ENCODE results near the gene CREB3L1. TPM values are rescaled to one million over a fixed set of nuclear protein-coding genes. Genes with fewer than 3 reads are reported as not detected.

CREB3L1 gene
- total RNA-seq, 1 donor from 2014 or later, result not detected

DNA sequence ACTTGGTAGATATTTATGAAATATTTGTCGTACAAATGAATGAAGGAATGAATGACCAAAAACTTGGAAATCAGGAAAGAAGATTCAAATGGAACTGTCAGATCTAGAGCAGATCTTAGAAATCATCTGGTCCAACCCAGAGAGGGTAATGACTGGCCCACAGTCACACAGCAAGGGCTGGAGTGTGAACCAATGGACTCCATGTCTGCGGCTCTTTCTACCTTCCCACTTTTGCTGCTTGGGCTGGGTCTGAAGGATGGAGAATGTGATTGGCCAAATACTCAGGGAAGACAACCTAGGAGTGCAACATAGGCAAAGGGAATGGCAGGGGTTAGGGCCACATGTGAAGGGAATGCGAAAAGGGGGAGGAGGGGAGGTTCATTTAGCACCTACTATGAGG is 64.0 kb downstream of the CREB3L1 start:
- intact Hi-C loops (cut with micrococcal nuclease), result no loop called here
- Mint-ChIP-seq H3K4me1 (peaks cover 18% of the 10 kb centered on the region), H3K27me3 (peaks cover 16% of the 10 kb centered on the region), H3K27ac (no peak overlapping the region), H3K36me3 (ENCODE audit: low read depth) (no peaks in the 10 kb centered on the region), H3K9me3 (no peaks in the 10 kb centered on the region), H3K4me3 (no peak overlapping the region)
- ATAC-seq (ENCODE audit: low read depth) (no peak), DNase-seq (no peak)
- CTCF ChIA-PET, result no interaction called here
- TF ChIP-seq, protein P1, sequence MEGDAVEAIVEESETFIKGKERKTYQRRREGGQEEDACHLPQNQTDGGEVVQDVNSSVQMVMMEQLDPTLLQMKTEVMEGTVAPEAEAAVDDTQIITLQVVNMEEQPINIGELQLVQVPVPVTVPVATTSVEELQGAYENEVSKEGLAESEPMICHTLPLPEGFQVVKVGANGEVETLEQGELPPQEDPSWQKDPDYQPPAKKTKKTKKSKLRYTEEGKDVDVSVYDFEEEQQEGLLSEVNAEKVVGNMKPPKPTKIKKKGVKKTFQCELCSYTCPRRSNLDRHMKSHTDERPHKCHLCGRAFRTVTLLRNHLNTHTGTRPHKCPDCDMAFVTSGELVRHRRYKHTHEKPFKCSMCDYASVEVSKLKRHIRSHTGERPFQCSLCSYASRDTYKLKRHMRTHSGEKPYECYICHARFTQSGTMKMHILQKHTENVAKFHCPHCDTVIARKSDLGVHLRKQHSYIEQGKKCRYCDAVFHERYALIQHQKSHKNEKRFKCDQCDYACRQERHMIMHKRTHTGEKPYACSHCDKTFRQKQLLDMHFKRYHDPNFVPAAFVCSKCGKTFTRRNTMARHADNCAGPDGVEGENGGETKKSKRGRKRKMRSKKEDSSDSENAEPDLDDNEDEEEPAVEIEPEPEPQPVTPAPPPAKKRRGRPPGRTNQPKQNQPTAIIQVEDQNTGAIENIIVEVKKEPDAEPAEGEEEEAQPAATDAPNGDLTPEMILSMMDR (IDR thresholded peaks at IDR 0.05), result no peak
- POLR2A ChIA-PET, result no interaction called here

DNA sequence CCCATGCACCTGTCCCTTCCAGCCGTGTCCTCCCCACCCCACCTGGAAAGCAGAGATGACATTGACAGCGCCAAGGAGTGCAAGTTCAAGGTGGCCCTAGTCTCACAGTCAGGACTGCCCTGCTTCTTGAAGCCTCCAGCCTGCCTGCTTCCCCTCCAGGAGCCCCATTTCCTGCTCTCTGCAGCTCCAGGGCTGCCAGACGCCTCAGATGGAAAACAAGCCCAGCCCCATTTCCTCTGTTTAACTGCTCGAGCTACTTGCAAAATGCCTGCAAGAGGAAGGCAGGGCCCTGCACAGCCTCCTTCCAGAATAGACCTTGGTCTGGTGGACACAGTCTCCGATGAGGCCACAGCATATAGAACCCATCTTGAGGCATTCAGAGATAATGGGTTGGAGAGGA is 64.8 kb downstream of the CREB3L1 start:
- Mint-ChIP-seq H3K27ac (no peak overlapping the region), H3K4me1 (peaks cover 24% of the 10 kb centered on the region), H3K9me3 (no peaks in the 10 kb centered on the region), H3K4me3 (no peak overlapping the region), H3K36me3 (ENCODE audit: low read depth) (peaks cover 3% of the 10 kb centered on the region), H3K27me3 (peaks cover 13% of the 10 kb centered on the region)
- no peak for ATAC-seq (ENCODE audit: low read depth)
- intact Hi-C loops (cut with micrococcal nuclease), result no loop called here
- CTCF ChIA-PET, result no interaction called here
- no peak for DNase-seq
- POLR2A ChIA-PET, result no interaction called here
- TF ChIP-seq, protein P1 (IDR thresholded peaks at IDR 0.05), result no peak

DNA sequence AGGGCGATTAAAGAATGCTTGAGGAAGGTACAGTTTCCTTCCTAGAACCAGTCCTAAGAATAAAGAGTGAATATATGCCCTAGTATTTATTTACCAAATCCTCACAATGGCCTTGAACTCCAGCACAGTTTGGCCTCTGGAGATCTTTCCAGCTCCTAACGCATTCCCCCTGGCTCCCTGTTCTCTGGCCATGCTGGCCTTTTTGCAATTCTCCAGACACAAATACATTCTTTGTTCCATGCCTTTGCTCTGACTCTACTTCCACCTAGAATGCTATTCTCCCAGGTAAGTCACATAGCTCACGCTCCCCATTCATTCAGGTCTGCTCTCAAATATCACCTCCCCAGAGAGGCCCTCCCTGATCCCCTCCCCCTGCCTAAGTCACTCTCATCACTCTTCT is 66.1 kb downstream of the CREB3L1 start:
- ATAC-seq (ENCODE audit: low read depth), result no peak
- Mint-ChIP-seq H3K36me3 (ENCODE audit: low read depth) (peaks cover 3% of the 10 kb centered on the region), H3K4me1 (peaks cover 31% of the 10 kb centered on the region), H3K4me3 (no peak overlapping the region), H3K27me3 (peaks cover 6% of the 10 kb centered on the region), H3K27ac (no peak overlapping the region), H3K9me3 (no peaks in the 10 kb centered on the region)
- POLR2A ChIA-PET, result interaction anchor here (0.6 kb wide), 1 partner anchor 11 kb away, joined by 3 read pairs; no protein-coding TSS in a partner anchor
- DNase-seq, result no peak
- intact Hi-C loops (cut with micrococcal nuclease), result no loop called here
- TF ChIP-seq, protein P1 (IDR thresholded peaks at IDR 0.05), result no peak
- CTCF ChIA-PET, result interaction anchor here (0.8 kb wide), 1 partner anchor 32 kb away, joined by 3 read pairs; no protein-coding TSS in a partner anchor

DNA sequence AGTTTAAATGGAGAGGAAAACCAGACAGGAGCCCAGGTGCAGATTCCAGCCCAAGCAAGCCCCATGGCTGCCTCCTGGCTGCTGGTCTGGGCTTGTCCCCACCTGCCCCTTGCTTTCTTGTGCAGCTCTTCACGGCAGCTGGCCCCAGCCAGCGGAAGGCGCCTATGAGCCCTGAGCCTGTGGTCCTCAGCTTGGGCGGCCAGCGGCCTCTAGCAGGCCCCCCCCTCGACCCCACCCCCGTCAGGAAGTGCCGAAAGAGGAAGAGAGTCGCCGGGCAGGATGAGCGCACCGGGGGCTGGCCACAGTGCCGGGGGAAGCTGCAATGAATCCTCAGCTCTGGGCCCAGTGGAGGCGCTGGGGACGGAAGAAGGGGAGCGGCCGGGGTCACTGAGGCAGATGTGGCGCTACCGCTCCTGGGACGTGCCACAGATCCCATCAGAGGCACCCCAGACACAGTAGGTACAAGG is 67.7 kb downstream of the CREB3L1 start:
- H3K9me3 Mint-ChIP-seq, result no peaks in the 10 kb centered on the region
- H3K4me1 Mint-ChIP-seq, result peaks cover 44% of the 10 kb centered on the region
- H3K4me3 Mint-ChIP-seq, result peak overlapping the region; percentile 78
- H3K27ac Mint-ChIP-seq, result no peak overlapping the region
- intact Hi-C loops (cut with micrococcal nuclease), result loop anchor here (5.0 kb wide), 3 partner anchors 37 to 498 kb away; partner anchors contain the start of genes CRY2 and MDK
- ATAC-seq (ENCODE audit: low read depth) (no peak), DNase-seq (no peak)
- TF ChIP-seq, protein P1 (IDR thresholded peaks at IDR 0.05), result no peak
- POLR2A ChIA-PET, result interaction anchor here (1.1 kb wide), 1 partner anchor 8 kb away, joined by 8 read pairs; no protein-coding TSS in a partner anchor
- peaks cover 3% of the 10 kb centered on the region for H3K36me3 Mint-ChIP-seq (ENCODE audit: low read depth)
- CTCF ChIA-PET, result interaction anchor here (1.0 to 2.0 kb wide), 2 partner anchors 29 kb away, joined by 3 to 5 read pairs; no protein-coding TSS in a partner anchor
- peaks cover 3% of the 10 kb centered on the region for H3K27me3 Mint-ChIP-seq

GRCh38 chr11:46345881-46346484 is 68.5 kb downstream of the CREB3L1 start:
- Mint-ChIP-seq H3K9me3 (no peaks in the 10 kb centered on the region), H3K27me3 (peaks cover 3% of the 10 kb centered on the region), H3K4me3 (peak overlapping the region; percentile 90), H3K4me1 (peaks cover 44% of the 10 kb centered on the region), H3K27ac (peak overlapping the region; percentile 83), H3K36me3 (ENCODE audit: low read depth) (peaks cover 3% of the 10 kb centered on the region)
- intact Hi-C loops (cut with micrococcal nuclease), result loop anchor here (2.0 to 5.0 kb wide), 5 partner anchors 36 to 499 kb away; partner anchors contain the start of genes CRY2, MDK and PHF21A
- TF ChIP-seq, protein P1 (IDR thresholded peaks at IDR 0.05), result no peak
- ATAC-seq (ENCODE audit: low read depth), result no peak
- POLR2A ChIA-PET, result interaction anchor here (0.6 to 1.1 kb wide), 2 partner anchors 9 to 1550 kb away, joined by 3 to 8 read pairs; no protein-coding TSS in a partner anchor
- no peak for DNase-seq
- CTCF ChIA-PET, result interaction anchor here (2.0 kb wide), 1 partner anchor 30 kb away, joined by 5 read pairs; no protein-coding TSS in a partner anchor
